Neural cell (in vitro differentiated cells): Measurements from ENCODE around the gene KHSRP. TPM values are rescaled to one million over a fixed set of nuclear protein-coding genes. Genes with fewer than 3 reads are reported as not detected.

Experiments
- polyA plus RNA-seq: library from polyadenylated mRNA; depleted of rRNA; stranded (reverse); fragments of >200 nt; gene quantifications from 2 replicates; pipeline ENCODE4 v1.2.3, GENCODE V29; 2014
- small RNA-seq, 3 experiments: library from RNA; depleted of rRNA; stranded (forward); fragments of <200 nt; gene quantifications; one replicate each; pipeline ENCODE3, GENCODE V24; 2012

Gene KHSRP
- polyA plus RNA-seq, 1 donor from 2014 or later = 33.3 TPM

Small RNA genes lying within 50 kb of the gene (small RNA-seq; reads per million reads assigned to genes)
- 0 to 1.4 (median 0.32) reads per million in 3 experiments for gene MIR6790
- 2.5 to 4.5 (median 3.4) reads per million in 3 experiments for gene MIR6885

Other genes starting within 250 kb of the KHSRP start
- gene MLLT1, start 144.8 kb downstream of the KHSRP start, polyA plus RNA-seq = 34.0 and 39.3 TPM in 2 replicates
- 0.62 TPM in 1 of 2 replicates, not detected in the other for gene ACER1, start 91.2 kb downstream of the KHSRP start, polyA plus RNA-seq
- 79.9 and 97.8 TPM in 2 replicates for gene CLPP, start 63.3 kb downstream of the KHSRP start, polyA plus RNA-seq
- 154 and 179 TPM in 2 replicates for gene ALKBH7, start 52.0 kb downstream of the KHSRP start, polyA plus RNA-seq
- gene PSPN, start 48.9 kb downstream of the KHSRP start, polyA plus RNA-seq = 1.5 and 2.4 TPM in 2 replicates
- 53.9 and 69.2 TPM in 2 replicates for gene GTF2F1, start 31.6 kb downstream of the KHSRP start, polyA plus RNA-seq
- gene SLC25A41, start 9.0 kb upstream of the KHSRP start, polyA plus RNA-seq = 3.8 and 4.2 TPM in 2 replicates
- gene SLC25A23, start 35.0 kb upstream of the KHSRP start, polyA plus RNA-seq = 36.3 and 47.2 TPM in 2 replicates
- 0.43 TPM in 1 of 2 replicates, not detected in the other for gene CRB3, start 39.5 kb upstream of the KHSRP start, polyA plus RNA-seq
- 0.17 TPM in 1 of 2 replicates, not detected in the other for gene DENND1C, start 57.0 kb upstream of the KHSRP start, polyA plus RNA-seq
- 17.8 and 25.9 TPM in 2 replicates for gene TUBB4A, start 77.5 kb upstream of the KHSRP start, polyA plus RNA-seq
- 0.86 and 1.3 TPM in 2 replicates for gene TNFSF9, start 106.2 kb upstream of the KHSRP start, polyA plus RNA-seq
- gene CD70, start 166.3 kb upstream of the KHSRP start, polyA plus RNA-seq = not detected in 2 replicates
- gene TNFSF14, start 245.3 kb upstream of the KHSRP start, polyA plus RNA-seq = not detected in 2 replicates